Ammon's horn (tissue), 1 donor: ENCODE measurements around the gene SLFNL1.

Source experiments
- DNase-seq: peaks from one replicate; pipeline ENCODE4 v3.0.0-alpha.2; 2016; ENCODE audit warnings: low spot score

Gene SLFNL1

GRCh38 chr1:40986328-40986783 lies 35.2 kb downstream of the SLFNL1 start:
- DNase-seq = no peak

- no peak for DNase-seq
Measured at GRCh38 chr1:40985875-40986274, 35.6 kb downstream of the SLFNL1 start.

GRCh38 chr1:40985161-40985560 lies 36.4 kb downstream of the SLFNL1 start:
- DNase-seq = no peak

- DNase-seq = no peak
Measured at GRCh38 chr1:40984531-40984930, 37.0 kb downstream of the SLFNL1 start.

- no peak for DNase-seq
Measured at GRCh38 chr1:40984066-40984465, 37.5 kb downstream of the SLFNL1 start.

GRCh38 chr1:40983286-40983685 lies 38.2 kb downstream of the SLFNL1 start:
- DNase-seq = no peak

GRCh38 chr1:40982721-40983120 lies 38.8 kb downstream of the SLFNL1 start:
- no peak for DNase-seq

- DNase-seq = no peak
Measured at GRCh38 chr1:40981691-40982448, 39.7 kb downstream of the SLFNL1 start.

- peak; percentile 23 for DNase-seq
Measured at GRCh38 chr1:40980453-40981121, 40.9 kb downstream of the SLFNL1 start.

GRCh38 chr1:40980068-40980452 lies 41.5 kb downstream of the SLFNL1 start:
- DNase-seq = no peak

GRCh38 chr1:40979241-40980067 lies 42.1 kb downstream of the SLFNL1 start, which contains the start of gene CTPS1:
CTPS1 (plus strand) TSS chr1:40979696; CDS start chr1:40983291, 3,595 bp downstream.
- DNase-seq = peak; percentile 95

GRCh38 chr1:40978886-40979240 lies 42.7 kb downstream of the SLFNL1 start:
- DNase-seq = no peak

- DNase-seq = no peak
Measured at GRCh38 chr1:40977716-40978115, 43.8 kb downstream of the SLFNL1 start.

- no peak for DNase-seq
Measured at GRCh38 chr1:40976952-40977690, 44.4 kb downstream of the SLFNL1 start.

- no peak for DNase-seq
Measured at GRCh38 chr1:40974945-40975344, 46.6 kb downstream of the SLFNL1 start.

- DNase-seq = no peak
Measured at GRCh38 chr1:40973912-40974311, 47.6 kb downstream of the SLFNL1 start.

GRCh38 chr1:40971966-40972365 lies 49.6 kb downstream of the SLFNL1 start:
- DNase-seq = no peak

- DNase-seq = no peak
Measured at GRCh38 chr1:40969445-40969844, 52.1 kb downstream of the SLFNL1 start.

GRCh38 chr1:40966417-40966816 lies 55.1 kb downstream of the SLFNL1 start:
- DNase-seq = no peak
